ENCODE measurements around the gene KCTD2. TPM values are rescaled to one million over a fixed set of nuclear protein-coding genes. Genes with fewer than 3 reads are reported as not detected.
A peak's percentile ranks its signal among the peaks of the same experiment; 100 is the strongest.

Gene KCTD2
- total and polyA plus RNA-seq, 2 of the 13 experiments (the other 11 are each of a cell fraction or from before 2014, with no cell fraction given) = 28.3 to 32.6 TPM

DNA sequence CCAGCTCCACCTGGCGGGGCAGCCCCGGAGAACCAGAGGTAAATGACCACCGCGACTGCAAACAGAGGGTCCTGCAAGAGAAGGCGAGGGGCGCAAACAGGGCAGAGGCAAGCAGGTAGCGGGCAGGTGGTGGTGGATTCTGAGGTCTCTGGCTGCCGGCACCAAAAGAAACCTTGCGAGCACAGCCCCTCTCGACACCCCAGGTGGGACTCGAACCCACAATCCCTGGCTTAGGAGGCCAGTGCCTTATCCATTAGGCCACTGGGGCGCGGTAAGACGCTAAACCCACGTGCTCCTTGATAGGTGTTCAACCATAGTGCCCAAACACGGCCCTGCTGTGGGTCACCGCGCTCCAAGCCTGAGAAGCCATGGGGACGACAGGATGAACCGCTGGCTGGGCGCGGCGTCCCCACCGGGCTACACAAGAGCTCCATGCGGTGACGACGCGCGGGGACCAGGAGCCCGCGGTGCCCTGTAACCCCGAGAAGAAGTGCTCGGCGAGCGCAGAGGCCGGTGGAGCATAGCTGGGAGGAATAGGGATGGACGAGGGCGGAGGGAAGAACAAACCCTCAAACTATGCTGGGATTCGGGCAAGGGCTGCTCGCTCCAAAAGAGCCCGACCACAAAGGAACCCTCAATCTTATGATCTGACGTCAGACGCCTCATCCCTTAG lies 12.7 kb upstream of the KCTD2 start (continued):
- TF ChIP-seq, protein P1, sequence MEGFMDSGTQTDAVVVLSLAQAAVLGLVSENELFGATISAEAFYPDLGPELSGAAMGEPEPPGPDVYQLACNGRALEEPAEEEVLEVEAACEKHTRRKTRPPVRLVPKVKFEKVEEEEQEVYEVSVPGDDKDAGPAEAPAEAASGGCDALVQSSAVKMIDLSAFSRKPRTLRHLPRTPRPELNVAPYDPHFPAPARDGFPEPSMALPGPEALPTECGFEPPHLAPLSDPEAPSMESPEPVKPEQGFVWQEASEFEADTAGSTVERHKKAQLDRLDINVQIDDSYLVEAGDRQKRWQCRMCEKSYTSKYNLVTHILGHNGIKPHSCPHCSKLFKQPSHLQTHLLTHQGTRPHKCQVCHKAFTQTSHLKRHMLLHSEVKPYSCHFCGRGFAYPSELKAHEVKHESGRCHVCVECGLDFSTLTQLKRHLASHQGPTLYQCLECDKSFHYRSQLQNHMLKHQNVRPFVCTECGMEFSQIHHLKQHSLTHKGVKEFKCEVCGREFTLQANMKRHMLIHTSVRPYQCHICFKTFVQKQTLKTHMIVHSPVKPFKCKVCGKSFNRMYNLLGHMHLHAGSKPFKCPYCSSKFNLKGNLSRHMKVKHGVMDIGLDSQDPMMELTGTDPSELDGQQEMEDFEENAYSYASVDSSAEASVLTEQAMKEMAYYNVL (CRISPR knock-in tag; IDR thresholded peaks at IDR 0.05; ENCODE audit: borderline replicate concordance) = peak; percentile 49
- TF ChIP-seq ZFP36L2 (CRISPR knock-in tag; IDR thresholded peaks at IDR 0.05) (peak; percentile 82; the same call in 1 of the 2 replicates), FOXJ3 (CRISPR knock-in tag; IDR thresholded peaks at IDR 0.05; ENCODE audit: borderline replicate concordance) (no peak; the same call in 1 of the 2 replicates), SRSF4 (IDR thresholded peaks at IDR 0.05; ENCODE audit: low read depth, low read length, poor library complexity, severe bottlenecking) (no peak), KLF13 (CRISPR knock-in tag; IDR thresholded peaks at IDR 0.05) (no peak), ZNF703 (CRISPR knock-in tag; IDR thresholded peaks at IDR 0.05; ENCODE audit: borderline replicate concordance) (no peak), ZNF260 (CRISPR knock-in tag; IDR thresholded peaks at IDR 0.05; ENCODE audit: borderline replicate concordance, low read depth) (no peak), GPN1 (CRISPR knock-in tag; IDR thresholded peaks at IDR 0.05; ENCODE audit: borderline replicate concordance) (no peak), RAD21 (CRISPR knock-in tag; IDR thresholded peaks at IDR 0.05) (no peak), ZNF264 (CRISPR knock-in tag; IDR thresholded peaks at IDR 0.05) (peak; percentile 86), TBX2 (CRISPR knock-in tag; IDR thresholded peaks at IDR 0.05; ENCODE audit: borderline replicate concordance) (peak; percentile 64; the same call in 1 of the 2 replicates), ZNF780A (CRISPR knock-in tag; IDR thresholded peaks at IDR 0.05) (0 out of 2 replicates have a peak, but pooled peaks have one; percentile 3), SMARCE1 (IDR thresholded peaks at IDR 0.05; ENCODE audit: borderline replicate concordance) (no peak), SRSF1 (optimal IDR thresholded peaks at IDR 0.05; ENCODE audit: low read depth, low read length) (no peak), AKAP8 (CRISPR knock-in tag; IDR thresholded peaks at IDR 0.05) (0 out of 2 replicates have a peak, but pooled peaks have one; percentile 52)
- TF ChIP-seq, protein P2, sequence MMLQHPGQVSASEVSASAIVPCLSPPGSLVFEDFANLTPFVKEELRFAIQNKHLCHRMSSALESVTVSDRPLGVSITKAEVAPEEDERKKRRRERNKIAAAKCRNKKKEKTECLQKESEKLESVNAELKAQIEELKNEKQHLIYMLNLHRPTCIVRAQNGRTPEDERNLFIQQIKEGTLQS (CRISPR knock-in tag; IDR thresholded peaks at IDR 0.05) = peak; percentile 71
- TF ChIP-seq, protein P3, sequence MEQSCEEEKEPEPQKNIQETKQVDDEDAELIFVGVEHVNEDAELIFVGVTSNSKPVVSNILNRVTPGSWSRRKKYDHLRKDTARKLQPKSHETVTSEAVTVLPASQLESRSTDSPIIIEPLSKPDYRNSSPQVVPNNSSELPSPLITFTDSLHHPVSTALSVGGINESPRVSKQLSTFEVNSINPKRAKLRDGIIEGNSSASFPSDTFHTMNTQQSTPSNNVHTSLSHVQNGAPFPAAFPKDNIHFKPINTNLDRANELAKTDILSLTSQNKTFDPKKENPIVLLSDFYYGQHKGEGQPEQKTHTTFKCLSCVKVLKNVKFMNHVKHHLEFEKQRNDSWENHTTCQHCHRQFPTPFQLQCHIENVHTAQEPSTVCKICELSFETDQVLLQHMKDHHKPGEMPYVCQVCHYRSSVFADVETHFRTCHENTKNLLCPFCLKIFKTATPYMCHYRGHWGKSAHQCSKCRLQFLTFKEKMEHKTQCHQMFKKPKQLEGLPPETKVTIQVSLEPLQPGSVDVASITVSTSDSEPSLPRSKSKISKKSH (CRISPR knock-in tag; IDR thresholded peaks at IDR 0.05; ENCODE audit: borderline replicate concordance) = peak; percentile 76; the same call in 1 of the 2 replicates
- TF ChIP-seq, protein P4, sequence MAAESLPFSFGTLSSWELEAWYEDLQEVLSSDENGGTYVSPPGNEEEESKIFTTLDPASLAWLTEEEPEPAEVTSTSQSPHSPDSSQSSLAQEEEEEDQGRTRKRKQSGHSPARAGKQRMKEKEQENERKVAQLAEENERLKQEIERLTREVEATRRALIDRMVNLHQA (CRISPR knock-in tag; IDR thresholded peaks at IDR 0.05) = no peak; the same call in 1 of the 2 replicates
- TF ChIP-seq, protein P5, sequence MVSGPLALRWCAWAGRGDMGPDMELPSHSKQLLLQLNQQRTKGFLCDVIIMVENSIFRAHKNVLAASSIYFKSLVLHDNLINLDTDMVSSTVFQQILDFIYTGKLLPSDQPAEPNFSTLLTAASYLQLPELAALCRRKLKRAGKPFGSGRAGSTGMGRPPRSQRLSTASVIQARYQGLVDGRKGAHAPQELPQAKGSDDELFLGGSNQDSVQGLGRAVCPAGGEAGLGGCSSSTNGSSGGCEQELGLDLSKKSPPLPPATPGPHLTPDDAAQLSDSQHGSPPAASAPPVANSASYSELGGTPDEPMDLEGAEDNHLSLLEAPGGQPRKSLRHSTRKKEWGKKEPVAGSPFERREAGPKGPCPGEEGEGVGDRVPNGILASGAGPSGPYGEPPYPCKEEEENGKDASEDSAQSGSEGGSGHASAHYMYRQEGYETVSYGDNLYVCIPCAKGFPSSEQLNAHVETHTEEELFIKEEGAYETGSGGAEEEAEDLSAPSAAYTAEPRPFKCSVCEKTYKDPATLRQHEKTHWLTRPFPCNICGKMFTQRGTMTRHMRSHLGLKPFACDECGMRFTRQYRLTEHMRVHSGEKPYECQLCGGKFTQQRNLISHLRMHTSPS (CRISPR knock-in tag; IDR thresholded peaks at IDR 0.05; ENCODE audit: low read depth) = peak; percentile 65; the same call in 1 of the 2 replicates
- TF ChIP-seq, protein P6, sequence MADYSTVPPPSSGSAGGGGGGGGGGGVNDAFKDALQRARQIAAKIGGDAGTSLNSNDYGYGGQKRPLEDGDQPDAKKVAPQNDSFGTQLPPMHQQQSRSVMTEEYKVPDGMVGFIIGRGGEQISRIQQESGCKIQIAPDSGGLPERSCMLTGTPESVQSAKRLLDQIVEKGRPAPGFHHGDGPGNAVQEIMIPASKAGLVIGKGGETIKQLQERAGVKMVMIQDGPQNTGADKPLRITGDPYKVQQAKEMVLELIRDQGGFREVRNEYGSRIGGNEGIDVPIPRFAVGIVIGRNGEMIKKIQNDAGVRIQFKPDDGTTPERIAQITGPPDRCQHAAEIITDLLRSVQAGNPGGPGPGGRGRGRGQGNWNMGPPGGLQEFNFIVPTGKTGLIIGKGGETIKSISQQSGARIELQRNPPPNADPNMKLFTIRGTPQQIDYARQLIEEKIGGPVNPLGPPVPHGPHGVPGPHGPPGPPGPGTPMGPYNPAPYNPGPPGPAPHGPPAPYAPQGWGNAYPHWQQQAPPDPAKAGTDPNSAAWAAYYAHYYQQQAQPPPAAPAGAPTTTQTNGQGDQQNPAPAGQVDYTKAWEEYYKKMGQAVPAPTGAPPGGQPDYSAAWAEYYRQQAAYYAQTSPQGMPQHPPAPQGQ (CRISPR knock-in tag; IDR thresholded peaks at IDR 0.05; ENCODE audit: borderline replicate concordance) = peak; percentile 23; the same call in 1 of the 2 replicates

Measured in HepG2 (cell line).